GM06990 (cell line): ENCODE results near the gene AQP9.
"Not testable (repeated sequence)": the region's sequence is repeated elsewhere in the genome, so short reads cannot be mapped to it uniquely, and the experiment has no call there.

ENCODE experiments used
- DNase-seq: peaks from one replicate; pipeline ENCODE4 v3.0.0-alpha.2; 2011; ENCODE audit not compliant: insufficient read length; ENCODE audit errors: extremely low read depth
- H3K27me3 ChIP-seq: replicated peaks from 2 replicates; pipeline ENCODE4 v1.6.0; 2011; ENCODE audit warnings: low read length; ENCODE audit not compliant: control insufficient read depth, insufficient read depth
- H3K36me3 ChIP-seq: 2 replicates; pipeline ENCODE4 v1.5.1; 2011; ENCODE audit warnings: low read length; ENCODE audit not compliant: control insufficient read depth, insufficient read depth
- H3K4me3 ChIP-seq: replicated peaks from 2 replicates; pipeline ENCODE4 v1.5.1; 2011; ENCODE audit warnings: low read depth, mild to moderate bottlenecking, control low read depth, low read length
- TF ChIP-seq, protein P1 (sequence below): IDR thresholded peaks from 2 replicates; pipeline ENCODE4 v1.5.1; 2011; ENCODE audit warnings: low read length, control low read depth, mild to moderate bottlenecking, inconsistent platforms; ENCODE audit not compliant: insufficient read depth, poor library complexity, severe bottlenecking

Gene AQP9

DNA sequence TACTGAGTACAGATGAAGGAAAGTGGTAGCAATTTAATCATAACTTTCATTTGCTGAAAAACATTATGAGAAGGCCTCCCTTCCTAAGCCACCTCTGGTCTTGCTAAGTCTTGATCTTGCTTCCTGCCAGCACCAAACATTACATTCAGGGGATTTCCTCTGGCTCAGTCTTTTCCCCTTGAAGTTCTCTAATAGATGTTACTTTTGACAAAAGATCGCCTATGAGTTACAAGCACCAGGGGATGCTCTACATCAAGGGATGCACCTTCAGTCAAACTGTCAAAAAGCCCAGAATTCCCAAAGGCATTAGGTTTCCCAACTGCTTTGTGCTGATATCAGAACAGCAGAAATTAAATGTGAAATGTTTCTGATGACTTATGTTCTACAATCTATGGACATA is 47.3 kb downstream of the AQP9 start:
- H3K36me3 ChIP-seq, result no peaks in the 10 kb centered on the region
- no peaks in the 10 kb centered on the region; the same call in 1 of the 2 replicates for H3K27me3 ChIP-seq
- TF ChIP-seq, protein P1, sequence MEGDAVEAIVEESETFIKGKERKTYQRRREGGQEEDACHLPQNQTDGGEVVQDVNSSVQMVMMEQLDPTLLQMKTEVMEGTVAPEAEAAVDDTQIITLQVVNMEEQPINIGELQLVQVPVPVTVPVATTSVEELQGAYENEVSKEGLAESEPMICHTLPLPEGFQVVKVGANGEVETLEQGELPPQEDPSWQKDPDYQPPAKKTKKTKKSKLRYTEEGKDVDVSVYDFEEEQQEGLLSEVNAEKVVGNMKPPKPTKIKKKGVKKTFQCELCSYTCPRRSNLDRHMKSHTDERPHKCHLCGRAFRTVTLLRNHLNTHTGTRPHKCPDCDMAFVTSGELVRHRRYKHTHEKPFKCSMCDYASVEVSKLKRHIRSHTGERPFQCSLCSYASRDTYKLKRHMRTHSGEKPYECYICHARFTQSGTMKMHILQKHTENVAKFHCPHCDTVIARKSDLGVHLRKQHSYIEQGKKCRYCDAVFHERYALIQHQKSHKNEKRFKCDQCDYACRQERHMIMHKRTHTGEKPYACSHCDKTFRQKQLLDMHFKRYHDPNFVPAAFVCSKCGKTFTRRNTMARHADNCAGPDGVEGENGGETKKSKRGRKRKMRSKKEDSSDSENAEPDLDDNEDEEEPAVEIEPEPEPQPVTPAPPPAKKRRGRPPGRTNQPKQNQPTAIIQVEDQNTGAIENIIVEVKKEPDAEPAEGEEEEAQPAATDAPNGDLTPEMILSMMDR, result peak; percentile 31
- DNase-seq, result no peak
- no peak overlapping the region for H3K4me3 ChIP-seq

DNA sequence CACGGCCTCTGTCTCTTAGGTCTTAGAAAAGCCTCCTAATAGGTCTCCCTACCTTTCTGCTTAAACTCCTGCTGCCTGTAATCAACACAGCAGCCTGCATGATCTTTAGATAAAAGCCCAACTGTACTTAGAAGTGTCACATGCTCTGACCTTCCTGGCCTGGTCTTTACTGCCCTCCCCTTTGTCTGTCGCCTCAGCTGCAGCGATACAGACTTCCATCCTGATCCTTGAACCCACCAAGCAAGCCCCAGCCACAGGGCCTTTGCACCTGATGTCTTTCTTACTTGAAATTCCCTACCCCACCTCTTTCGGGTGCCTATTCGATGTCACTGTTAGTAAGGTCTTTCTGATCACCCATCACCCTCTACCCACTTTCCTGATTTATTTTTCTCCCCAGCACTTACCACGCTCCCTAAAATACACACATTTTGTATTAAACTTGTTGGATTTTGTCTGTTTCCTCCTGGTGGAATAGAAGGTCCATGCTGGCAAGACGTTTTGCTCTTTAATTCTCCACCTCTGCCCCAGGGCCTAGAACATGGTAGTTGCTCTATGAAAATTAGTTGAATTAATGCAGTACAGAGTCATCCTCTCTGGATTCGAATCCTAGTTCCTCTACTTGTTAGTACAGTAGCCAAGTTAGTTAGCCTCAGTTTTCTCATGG is 51.1 kb downstream of the AQP9 start:
- no peaks in the 10 kb centered on the region for H3K36me3 ChIP-seq
- H3K4me3 ChIP-seq, result no peak overlapping the region
- DNase-seq, result no peak
- H3K27me3 ChIP-seq, result no peaks in the 10 kb centered on the region; the same call in 1 of the 2 replicates
- TF ChIP-seq, protein P1, result no peak

DNA sequence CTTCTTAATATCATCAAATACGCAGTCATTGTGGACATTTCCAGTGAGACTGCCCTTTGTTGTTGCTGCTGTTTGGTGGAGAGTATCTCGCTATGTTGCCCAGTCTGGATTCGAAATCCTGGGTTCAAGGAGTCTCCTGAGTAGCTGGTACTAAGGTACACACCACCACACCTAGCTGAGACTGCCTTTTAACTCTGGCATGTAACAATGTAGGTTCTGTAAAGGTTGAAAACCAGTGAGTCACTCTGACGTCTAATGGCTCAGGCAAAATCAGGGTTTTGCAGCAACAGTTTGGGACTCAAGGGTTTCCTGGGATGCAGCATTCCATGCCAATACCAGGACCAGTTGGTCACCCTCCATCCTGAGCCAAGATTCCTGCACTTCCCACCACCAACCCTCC is 52.2 kb downstream of the AQP9 start:
- H3K36me3 ChIP-seq, result no peaks in the 10 kb centered on the region
- TF ChIP-seq, protein P1, result no peak
- no peak overlapping the region for H3K4me3 ChIP-seq
- no peak for DNase-seq
- no peaks in the 10 kb centered on the region; the same call in 1 of the 2 replicates for H3K27me3 ChIP-seq

DNA sequence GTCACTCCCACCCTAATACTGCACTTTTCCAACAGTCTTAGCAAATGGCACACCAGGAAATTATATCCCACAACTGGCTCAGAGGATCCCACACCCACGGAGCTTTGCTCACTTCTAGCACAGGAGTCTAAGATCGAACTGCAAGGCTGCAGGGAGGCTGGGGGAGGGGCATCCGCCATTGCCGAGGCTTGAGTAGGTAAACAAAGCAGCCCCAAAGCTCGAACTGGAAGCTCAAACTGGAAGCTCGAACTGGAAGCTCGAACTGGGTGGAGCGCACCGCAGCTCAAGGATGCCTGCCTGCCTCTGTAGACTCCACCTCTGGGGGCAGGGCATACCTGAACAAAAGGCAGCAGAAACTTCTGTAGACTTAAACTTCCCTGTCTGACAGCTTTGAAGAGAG is 55.5 kb downstream of the AQP9 start:
- not testable (repeated sequence) for H3K27me3 ChIP-seq, H3K4me3 ChIP-seq, H3K36me3 ChIP-seq

DNA sequence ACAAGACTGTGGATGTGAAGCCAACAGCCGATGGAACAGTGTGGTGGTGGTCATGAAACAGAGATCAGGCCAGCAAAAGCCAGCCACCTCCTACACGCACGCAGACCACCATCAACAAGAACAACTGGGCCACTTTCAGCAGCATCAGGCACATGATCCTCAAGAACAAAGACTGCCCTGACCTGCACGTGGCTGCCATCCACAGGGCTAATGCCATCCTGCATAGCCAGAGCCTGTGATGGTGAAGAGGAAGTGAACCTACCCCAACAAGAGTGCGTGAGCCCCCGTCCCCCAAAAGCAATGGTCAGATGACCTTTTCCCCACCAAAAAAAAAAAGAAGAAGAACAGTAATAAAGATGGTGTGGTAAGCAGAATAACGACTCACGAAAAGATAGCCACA is 62.6 kb downstream of the AQP9 start:
- H3K27me3 ChIP-seq, result no peaks in the 10 kb centered on the region
- no peak overlapping the region for H3K4me3 ChIP-seq
- TF ChIP-seq, protein P1, result no peak
- no peaks in the 10 kb centered on the region for H3K36me3 ChIP-seq
- DNase-seq, result no peak

More for the DNA sequence above, 55.5 kb downstream of the AQP9 start:
- DNase-seq, result not testable (repeated sequence)

DNA sequence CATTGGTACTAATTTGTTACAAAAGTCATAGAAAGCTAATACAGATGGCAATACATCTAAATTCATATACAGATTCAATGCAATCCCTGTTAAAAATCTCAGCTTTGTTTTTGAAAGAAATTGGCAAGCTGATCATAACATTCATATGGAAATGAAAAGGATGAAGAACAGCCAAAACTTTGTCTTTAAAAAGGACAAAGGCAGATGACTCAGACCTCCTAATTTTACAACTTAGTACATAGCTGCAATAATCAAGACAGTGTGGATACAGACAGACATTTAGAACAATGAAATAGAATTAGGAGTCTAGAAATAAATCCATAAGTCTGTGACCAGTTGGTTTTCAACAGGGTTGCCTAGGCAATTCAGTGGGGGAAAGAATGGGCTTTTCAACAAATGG is 63.3 kb downstream of the AQP9 start:
- H3K4me3 ChIP-seq, result no peak overlapping the region
- H3K27me3 ChIP-seq, result no peaks in the 10 kb centered on the region
- H3K36me3 ChIP-seq, result no peaks in the 10 kb centered on the region
- no peak for DNase-seq
- TF ChIP-seq, protein P1, result no peak
